Fibroblast of peridontal ligament (primary cell): ENCODE data around the gene RYR2.

Experiments used
- DNase-seq: peaks from one replicate; pipeline ENCODE4 v3.0.0-alpha.2; 2010; ENCODE audit errors: extremely low read depth

RYR2 gene

DNA sequence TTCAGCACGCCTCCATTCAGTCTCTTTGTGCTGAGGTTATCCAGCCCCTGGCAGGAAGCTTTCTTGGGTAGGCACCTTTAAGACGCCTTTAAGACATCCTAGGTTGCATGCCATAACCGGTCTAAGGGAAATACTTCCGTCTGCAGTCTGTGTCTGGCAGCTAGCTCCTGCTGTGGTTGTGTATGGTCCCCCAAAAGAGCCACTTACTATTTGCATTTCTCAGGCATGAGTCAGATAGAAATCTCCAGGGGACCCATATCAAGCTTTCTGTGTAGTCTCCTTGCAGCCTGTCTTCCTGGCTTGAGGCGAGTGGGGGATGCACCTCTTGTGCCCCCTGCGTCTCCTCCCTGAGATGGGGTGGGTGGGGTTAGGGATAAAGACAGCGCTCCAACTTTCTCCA is 10.0 kb upstream of the RYR2 start:
- no peak for DNase-seq

DNA sequence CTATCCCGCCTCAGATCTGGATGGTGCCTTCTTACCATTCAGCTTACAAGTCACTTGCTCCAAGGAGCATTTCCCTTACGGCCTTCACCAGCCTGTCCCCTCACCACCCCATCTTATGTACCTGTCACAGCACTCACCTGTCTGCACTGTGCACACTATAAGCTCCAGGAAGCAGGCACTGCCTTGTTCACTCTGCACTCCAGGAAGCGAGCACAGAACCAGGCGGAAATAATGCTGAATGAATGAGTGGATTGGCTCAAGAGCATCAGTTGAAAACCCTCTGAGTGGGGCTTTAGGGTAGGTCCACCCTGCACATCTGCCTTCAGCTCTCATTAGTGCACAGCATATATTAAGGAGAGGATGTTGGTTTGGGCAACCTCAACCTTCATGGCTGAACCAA is 8.9 kb upstream of the RYR2 start:
- no peak for DNase-seq

DNA sequence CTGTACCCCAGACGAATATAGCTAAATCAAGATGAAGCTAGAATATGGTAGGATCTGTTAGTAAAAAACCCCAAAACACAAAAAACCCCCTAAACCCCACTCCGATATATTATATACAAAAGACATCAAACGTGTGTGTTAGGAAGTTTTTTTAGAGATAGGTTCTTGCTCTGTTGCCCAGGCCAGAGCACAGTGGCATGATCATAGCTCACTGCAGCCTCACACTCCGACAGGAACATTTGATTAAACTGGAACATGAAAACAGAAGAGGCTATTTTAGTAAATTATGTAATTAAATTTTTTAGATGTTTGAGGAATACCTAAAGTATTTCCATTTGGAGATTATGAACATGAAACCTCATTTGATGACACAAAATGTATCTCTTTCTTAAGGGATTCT is 8.2 kb upstream of the RYR2 start:
- no peak for DNase-seq

DNA sequence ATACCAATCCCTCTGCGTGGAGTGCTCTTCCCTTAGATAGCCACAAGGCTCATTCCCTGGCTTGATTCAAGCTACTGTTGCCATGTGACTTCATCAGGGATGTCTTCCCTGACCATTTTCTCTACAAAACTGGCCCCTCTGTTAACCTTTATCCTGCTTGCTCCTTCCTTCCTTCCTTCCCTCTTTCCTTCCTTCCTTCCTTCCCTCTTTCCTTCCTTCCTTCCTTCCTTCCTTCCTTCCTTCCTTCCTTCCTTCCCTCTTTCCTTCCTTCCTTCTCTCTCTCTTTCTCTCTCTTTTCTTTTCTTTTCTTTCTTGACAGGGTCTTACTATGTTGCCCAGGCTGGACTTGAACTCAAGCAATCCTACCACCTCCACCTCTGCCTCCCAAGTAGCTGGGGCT is 6.2 kb upstream of the RYR2 start:
- no peak for DNase-seq

DNA sequence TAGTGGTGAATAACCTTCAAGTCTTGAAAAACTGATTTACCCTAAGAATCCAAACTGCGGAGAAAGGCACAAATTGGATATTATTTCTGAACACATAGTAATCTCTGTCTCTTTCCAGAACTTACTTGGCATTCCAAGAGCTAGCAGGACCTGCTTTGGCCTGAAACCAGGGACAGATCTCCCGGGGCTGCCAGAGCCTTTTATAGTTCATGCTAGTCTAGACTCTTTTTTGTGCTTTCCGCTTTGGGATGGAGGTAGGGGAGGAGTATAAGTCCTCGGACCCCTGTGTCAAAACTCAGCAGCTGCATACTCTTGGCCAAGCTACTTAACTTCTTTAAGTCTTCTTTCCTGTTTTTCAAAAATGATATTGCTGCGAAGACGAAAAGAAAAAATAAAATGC is 3.8 kb upstream of the RYR2 start:
- DNase-seq, result no peak

DNA sequence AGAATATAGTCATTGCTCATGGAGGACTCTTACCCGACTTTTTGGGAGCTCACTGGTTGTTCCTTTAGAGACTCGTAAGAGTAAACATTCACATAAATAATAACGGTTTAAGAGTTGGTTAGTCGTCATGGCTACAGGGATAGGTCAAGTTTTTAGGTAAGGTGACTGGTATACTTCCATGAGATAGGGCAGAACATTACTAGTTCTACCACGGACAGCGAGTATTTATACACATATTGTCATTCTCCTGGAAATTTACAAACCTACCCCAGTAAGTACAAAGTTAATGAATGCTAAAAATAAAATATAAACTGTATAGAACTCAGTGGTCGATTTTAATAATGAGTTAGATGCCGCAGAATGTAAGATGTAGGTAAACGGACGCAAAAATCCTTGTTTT is 1.2 kb upstream of the RYR2 start:
- DNase-seq, result no peak

DNA sequence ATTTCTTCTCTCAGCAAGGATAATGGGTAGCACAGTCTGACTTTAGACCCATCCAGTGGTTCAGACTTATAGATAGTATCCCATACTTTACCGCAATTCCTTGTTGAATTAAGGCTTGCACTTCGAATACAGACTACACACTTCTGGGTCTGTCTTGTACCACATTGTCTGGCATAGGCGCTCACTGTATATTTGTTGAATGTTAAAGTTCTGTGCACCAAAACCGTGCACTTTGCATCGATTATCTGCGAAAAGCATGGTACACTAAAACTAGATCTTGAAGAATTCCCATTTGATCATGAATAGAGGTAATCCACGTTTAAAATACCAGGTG is 556 bp upstream of the RYR2 start:
- DNase-seq, result no peak

DNA sequence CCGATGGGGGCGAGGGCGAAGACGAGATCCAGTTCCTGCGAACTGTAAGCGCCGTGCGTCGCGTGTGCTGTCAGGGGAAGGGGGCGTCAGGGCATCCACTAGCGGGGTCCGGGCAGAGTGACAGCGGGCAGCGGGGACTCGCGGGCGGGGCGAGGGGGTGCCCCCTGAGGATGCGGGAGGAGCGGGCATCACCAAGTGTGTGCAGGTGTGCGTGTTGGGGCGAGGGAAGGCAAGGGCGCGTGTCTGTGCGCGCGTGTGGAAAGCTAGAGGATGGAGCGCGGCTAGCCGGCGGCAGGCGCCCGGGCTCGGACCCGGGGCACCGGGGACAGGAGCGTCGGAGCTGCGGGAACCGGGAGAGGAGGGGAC is 525 bp downstream of the RYR2 start:
- no peak for DNase-seq

DNA sequence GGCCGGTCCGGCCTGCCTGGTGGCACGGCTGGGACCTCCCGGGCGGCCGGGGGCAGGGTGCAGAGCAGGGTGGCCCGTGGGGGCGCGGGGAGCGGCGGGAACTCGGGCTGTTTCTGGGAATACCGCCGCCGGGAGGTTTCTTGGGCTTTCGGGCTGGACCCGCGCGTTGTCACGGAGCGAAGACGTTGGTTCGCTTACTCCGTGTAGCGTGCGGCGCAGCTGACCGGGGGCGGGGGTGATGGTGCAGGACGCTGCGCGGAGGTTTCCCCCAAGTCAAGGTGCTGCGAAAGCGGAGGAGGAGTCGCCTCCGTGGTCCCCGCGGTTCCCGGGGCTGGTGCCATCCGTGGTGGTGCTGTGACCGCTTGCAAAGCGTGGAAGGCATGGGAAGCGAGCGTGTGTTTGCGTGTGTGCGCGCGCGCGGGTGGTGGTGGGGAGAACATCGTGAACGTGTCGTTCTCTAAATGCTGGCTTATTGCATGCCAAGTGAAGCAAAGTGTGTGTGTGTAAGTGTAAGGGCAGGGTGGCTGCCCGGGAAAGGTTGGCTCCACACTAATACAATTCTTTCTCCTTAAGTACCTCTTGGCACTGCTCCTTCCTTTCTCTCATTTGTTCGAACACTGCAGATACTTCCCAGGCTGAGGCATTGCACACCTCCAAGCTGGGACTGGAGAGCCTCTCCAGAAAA is 1.1 kb downstream of the RYR2 start:
- DNase-seq, result no peak

DNA sequence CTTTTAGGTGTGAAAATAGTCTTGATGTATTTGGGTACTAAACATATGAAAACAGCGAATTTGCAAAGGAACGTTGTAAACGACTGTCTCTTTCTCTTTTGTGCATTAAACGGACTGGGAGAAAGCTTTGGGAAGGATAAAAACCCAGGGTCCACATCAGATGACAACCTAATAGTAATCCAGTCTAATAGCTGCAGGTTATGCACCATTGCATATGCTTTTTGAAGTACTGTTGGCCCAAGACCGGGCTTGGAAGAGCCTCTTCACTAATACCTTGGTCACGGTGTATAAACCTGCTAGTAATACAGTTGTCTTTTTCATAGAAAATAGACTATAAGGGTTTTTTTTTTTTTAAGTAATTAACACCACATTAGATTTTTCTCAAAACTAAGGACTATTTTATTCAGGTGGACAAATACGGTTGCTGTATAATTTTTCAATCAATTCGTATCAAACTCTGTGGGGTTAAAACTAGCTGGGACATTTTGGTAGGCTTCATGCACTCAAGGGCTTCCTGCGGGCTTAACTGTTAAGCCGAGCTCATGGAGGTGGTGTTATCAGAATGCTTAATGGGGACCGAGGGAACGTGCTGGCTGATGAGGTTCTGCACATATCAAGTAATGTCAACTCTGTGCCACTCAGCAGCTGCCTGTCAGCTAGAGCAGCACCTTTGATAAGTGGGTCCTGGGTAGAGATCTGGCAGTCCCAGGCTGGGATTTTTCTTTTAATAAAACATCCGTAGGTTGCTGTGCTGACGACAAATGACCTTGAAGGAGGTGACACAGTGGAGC is 2.1 kb downstream of the RYR2 start:
- no peak for DNase-seq

DNA sequence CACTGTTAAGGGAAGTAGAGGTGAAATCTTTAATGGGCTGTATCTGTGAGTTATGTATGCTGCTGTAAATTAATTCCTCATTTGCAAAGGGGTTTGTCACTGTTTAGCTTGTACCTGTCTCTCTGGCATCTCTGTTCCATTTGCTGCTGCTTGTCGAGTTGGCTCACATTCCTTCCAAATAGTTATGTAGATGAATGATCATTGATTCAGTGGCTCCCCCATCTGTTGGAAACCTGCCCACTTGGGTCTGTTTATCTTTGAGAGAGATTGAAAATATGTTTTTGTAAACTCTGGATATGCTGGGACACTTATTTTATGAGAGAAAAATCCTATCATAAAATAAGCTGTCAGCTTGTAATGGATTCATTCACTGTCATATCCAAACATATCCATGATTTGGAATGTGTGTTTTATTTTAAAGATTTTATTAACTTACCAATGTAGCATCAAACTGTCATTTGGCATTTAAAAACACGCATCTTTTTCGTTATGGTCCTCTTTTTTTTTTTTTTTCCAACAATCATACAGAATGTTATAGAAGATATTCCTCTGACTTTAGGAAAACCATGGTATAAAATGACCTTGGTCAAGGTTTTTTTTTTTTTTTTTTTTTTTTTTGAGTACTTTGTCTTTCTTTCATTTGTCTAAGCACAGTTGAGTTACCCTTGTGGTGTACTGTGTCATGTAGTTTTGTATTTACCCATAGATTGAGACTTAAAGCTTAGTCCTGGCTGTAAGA is 3.5 kb downstream of the RYR2 start:
- DNase-seq, result no peak

DNA sequence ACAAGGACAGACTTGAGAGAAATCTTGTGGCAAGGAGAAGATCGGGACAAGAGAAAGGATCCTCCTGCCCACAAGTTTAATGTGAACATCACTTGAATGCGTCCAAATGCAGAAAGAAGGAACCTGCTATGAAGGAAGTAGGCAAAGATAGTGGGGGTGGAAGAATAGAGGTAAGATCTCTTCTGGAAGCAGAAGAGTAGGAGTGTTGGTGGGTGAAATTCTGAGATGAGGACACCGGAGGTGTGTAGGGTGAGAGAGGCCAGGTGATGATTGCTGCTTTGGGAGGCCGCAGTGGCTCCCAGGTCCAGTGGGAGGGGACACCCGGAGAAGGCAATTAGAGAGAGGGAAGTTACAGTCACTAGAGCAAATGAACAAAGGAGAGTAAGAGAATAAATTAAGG is 6.8 kb downstream of the RYR2 start:
- DNase-seq, result no peak

DNA sequence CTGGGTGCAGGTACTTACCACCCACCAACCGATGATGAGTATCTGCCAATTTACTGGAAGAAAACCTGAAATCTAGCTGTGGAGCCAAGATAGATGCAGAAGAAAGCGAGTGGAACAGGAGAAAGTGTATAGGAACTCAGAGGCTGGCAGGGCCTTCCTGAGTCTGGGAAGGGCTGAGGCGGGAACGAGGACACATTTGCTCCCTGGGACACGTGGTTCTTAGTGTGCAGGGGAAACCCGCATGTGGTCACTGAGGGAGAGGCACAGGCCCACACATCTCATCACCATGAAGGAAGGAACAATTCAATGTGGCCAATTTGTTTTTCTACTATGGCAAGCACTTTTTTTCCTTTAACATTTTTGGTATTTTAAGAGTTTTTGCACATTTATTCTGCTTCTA is 8.2 kb downstream of the RYR2 start:
- DNase-seq, result no peak

DNA sequence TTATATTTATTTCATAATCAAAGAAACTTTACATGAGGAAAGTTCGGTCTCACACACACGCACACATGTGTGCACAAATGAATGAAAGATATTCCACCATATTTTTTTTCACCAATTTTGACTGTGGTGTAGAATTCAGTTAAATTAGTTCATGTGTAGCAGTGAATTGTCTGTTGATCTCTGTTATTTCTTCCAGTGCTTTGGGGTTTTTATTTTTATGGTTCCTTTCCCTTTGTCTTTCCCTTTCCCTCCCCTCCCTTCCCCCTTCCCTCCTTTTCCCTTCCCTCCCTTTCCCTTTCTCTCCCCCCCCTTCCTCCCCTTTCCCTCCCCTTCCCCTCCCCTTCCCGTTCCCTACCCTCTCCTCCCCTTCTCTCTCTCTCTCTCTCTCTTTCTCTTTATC is 8.9 kb downstream of the RYR2 start:
- no peak for DNase-seq

DNA sequence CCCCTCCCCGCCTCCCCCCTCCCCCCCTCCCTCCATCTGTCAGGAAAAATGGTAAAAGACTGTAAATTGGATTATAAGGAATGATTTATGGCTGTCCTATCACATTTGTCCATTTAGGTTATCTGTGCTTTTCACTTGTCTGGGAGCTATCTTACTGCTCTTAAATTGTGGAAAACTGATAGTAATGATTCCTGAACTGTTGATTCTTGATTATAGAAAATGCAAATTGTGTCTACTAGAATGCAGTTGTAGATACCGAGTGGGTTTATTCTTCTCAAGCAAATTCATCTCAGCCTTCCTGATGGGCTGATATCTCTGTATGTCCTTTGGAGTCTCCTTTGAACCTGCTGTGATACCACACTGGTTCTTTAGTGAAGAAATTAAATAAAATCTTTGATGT is 12.3 kb downstream of the RYR2 start:
- no peak for DNase-seq

DNA sequence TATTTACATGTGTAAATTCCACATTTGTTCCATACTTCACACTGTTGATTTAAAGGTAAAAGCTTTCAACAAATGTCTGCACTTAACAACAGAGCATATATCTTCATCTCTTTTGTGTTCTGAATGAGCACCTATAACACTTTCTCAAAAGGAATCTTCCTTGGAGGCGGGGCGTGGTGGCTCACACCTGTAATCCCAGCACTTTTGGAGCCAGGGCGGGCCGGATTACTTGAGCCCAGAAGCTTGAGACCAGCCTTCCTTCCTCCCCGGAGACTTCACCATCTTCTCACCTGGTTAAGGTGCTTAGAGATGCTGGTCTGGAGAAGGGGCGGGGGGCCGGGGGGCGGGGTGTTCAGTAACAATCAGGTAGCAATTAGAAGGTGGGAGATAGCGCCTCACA is 16.5 kb downstream of the RYR2 start:
- no peak for DNase-seq

DNA sequence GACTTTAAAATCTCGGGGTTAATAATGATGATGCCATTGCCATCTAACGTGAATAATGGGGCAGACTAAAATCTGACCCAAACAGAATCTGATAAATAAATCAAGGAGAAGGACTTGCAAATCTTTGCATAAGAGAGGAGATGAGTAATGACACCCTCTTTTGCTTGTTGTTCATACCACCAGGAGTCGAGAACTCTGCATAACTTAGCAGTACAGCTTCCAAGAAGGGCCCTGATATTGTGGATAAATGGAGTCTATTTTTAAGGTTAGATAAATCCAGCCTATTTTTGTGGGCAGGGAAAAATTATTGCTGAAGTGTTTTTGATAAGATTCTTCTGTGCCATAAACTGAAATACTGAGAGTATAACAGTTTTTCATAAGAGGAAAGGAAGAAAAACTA is 17.3 kb downstream of the RYR2 start:
- DNase-seq, result no peak

DNA sequence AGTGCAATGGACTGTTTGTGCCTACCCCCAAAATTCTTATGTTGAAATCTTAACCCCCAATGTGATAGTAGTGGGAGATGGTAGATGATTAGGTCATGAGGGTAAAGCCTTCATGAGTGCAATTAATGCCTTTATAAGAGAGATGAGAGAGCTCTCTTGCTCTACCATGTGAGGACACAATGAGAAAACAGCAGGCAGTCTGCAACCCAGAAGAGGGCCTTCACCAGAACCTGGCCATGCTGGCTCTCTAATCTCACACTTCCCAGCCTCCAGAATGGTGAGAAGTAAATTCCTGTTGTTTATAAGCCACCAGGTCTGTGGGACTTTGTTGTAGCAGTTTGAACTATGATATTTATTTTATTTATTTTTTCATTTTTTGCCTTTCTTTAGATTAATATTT is 21.0 kb downstream of the RYR2 start:
- DNase-seq, result no peak

DNA sequence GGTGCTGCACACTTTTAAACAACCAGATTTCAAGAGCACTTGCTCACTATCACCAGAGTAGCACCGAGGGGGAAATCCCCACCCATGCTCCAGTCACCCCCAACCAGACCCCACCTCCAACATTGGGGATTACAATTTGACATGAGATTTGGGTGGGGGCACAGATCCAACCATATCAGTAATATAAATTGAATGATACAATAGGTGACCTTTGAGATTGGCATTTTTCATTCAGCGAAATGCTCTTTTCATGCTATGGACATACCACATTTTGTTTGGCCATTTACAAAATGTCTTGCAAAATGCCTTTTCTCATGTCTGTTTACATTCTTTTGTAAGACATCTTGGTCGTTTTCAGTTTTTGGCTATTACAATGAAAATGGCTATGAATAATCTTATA is 23.9 kb downstream of the RYR2 start:
- no peak for DNase-seq

DNA sequence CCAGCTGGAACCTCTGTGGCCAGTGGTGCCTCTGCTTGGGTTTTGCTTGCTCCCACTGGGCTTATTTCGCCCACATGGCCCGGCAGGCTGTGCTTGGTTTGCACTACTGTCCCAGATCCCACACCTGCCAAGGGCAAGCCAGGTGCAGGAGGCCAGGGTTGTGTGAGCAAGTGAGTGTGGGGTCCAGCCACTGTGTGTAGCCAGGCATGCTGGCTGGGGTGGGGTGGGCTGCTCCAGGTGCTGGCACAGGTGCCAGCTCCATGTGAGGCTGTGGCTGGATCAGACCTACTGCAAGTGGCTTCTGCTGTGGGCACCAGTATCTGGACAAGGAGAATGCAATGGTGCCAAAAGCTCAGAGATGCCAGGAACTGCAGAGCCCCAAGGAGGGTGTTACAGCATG is 28.5 kb downstream of the RYR2 start:
- DNase-seq, result no peak

DNA sequence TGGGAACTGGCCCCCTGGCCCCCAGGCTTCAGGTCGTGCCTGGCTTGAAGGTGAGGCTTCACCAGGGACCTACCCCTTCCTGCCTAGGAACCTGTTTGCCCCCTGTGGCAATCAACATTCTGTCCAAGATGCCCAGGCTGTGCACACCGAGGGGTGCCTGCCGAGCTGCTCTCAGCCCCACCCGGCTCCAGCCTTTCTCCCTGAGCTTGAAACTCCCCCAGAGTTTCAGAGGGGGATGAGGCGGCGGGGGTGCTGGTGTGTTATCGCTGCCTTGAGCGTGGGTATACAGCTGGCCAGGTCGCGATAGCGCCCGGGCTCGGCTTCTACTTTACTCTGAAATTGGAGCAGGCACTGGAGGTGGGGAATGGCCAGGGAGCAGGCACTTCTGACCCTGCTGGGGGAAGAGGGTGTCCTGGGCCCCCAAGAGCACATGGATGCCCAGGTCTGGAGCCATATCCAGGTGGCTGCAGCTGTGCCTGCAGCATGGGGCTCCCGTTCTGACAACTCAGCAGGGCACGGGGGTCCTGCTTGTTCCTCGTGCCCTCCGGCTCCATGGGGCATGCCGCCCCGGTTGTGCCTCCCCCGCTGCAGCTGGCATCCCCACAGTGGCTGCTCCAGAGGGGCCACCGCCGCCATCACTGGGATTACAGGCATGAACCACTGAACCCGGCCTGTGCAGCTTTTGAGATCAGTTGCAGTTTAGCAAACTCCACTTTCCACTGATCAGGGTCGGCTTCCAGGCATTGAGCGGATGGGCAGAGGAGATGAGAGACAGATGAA is 29.8 kb downstream of the RYR2 start:
- no peak for DNase-seq

DNA sequence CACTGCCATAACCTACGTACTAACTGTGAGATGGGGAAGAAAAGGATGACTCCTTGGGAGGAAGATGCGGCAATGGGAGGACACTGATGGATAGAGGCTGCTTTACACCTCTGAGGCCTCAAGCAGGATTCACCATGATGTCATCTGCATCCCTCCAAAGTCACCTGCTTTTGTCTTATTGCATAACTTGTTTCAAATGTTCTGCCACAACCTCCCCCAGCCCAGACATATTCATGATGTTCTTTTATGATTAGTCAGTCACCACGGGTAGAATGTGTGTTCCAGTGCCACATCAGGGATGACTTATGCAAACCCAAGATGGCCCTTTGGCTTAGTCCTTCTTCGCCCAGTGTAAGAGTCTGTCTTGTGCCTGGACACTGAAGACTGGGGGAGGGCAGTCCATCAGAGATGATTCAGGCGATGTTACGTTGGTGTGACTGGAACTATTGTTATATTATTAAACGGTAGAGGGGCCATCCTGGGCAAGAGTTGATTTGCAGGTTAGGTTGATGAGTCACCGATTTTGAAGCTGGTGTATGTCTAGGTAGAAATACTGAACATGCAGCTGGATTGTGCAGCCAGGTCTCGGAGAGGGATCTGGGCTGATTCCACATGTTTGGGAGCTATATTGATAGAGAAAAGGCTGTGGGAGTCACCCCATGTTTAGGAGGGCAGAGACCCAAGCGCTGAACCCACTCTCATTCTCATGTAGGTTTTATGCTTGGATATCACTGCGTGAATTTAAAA is 32.6 kb downstream of the RYR2 start:
- DNase-seq, result no peak
